ENCODE data around the gene UBE2L5. TPM values are rescaled to one million over a fixed set of nuclear protein-coding genes. Genes with fewer than 3 reads are reported as not detected.
A peak's percentile ranks its signal among the peaks of the same experiment; 100 is the strongest.

Gene UBE2L5
- total and polyA plus RNA-seq, 2 donors (not counting 1 experiment from before 2014, with no cell fraction given), result 0.20 TPM; not detected in 1

DNA sequence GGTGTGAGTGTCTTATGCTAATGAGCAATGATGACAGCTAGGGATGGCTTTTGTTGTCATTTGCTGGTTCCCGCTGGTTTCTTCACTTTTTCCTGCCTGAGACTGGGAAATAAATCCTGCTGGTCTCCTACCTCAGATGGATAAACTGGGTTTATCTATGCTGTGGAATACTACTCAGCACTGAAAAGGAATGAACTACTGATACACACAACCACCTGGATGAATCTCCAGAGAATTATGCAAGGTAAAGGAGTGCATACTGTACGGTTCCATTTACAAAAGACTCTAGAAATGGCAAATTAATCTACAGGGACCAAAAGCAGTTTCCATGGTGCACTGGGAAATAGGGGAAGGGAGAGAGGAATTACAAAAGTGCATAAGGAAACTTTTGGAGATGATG, 41.2 kb upstream of the UBE2L5 start:
- Histone ChIP-seq H3K79me2 (ENCODE audit: control insufficient read depth, insufficient read depth, low read length) (no peaks in the 10 kb centered on the region), H4K20me1 (ENCODE audit: control insufficient read depth, extremely low read depth, insufficient read depth, low read length) (no peaks in the 10 kb centered on the region), H3K4me1 (ENCODE audit: control insufficient read depth, extremely low read depth, insufficient read depth, low read length) (no peaks in the 10 kb centered on the region), H3K27ac (ENCODE audit: insufficient read depth, low read length) (no peak overlapping the region), H3K4me3 (replicated peaks in 1 of 4; ENCODE audit: control extremely low read depth in 1 of 4, insufficient read depth in 1 of 4, low read depth in 3 of 4, low read length in 4 of 4) (no peak overlapping the region), H3K9me3 (ENCODE audit: control insufficient read depth, insufficient read depth, low read depth, low read length) (no peaks in the 10 kb centered on the region), H3K36me3 (ENCODE audit: control insufficient read depth, insufficient read depth, low read length) (no peaks in the 10 kb centered on the region), H3K4me2 (ENCODE audit: extremely low read depth, insufficient read depth, low read length) (no peak overlapping the region), H2AFZ (ENCODE audit: low read length) (no peak overlapping the region), H3K27me3 (ENCODE audit: control insufficient read depth, insufficient read depth, low read length) (peaks cover 2% of the 10 kb centered on the region), H3K9ac (ENCODE audit: insufficient read depth, low read length) (no peak overlapping the region)
- TF ChIP-seq, protein P1, sequence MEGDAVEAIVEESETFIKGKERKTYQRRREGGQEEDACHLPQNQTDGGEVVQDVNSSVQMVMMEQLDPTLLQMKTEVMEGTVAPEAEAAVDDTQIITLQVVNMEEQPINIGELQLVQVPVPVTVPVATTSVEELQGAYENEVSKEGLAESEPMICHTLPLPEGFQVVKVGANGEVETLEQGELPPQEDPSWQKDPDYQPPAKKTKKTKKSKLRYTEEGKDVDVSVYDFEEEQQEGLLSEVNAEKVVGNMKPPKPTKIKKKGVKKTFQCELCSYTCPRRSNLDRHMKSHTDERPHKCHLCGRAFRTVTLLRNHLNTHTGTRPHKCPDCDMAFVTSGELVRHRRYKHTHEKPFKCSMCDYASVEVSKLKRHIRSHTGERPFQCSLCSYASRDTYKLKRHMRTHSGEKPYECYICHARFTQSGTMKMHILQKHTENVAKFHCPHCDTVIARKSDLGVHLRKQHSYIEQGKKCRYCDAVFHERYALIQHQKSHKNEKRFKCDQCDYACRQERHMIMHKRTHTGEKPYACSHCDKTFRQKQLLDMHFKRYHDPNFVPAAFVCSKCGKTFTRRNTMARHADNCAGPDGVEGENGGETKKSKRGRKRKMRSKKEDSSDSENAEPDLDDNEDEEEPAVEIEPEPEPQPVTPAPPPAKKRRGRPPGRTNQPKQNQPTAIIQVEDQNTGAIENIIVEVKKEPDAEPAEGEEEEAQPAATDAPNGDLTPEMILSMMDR (conservative IDR thresholded peaks at IDR 0.05 in 1 of 2, IDR thresholded peaks at IDR 0.05 in 1 of 2; ENCODE audit: low read depth in 1 of 2, low read length in 2 of 2), result no peak
- TF ChIP-seq EZH2 (IDR thresholded peaks at IDR 0.05; ENCODE audit: low read length, missing control alignments), result no peak
- DNase-seq (ENCODE audit: low read depth in 2 of 2), result no peak

DNA sequence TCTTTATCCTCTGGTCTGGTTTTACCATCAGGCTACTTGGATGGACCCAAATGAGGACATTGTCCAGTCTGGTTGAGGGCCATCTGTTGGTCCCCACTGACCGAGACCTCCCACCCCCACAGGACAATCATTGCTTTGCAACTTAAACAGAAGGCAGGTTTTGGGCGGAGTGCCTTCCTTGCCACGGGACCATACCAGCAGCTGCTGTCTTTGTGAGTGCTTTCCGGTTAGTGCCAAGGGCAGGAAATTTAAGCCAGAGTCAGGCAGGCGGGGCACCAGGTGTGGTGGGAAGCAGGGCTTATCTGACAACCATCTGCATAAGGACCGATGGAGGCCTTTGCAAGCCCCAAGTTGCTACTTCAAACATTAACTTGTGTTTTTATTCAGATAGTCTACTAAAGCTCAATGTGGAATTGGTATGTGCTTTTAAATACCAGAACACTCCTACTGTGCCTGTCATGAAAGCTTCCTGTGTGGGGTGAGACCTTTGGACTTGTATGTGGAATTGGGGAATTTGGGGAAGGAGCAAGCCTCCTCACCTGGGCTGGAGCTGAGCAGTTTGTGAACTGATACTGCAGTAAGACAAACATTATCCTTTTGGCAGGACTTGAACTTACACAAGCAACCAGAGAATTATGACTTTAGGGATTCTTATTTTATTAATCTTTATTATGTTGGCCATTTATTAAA, 39.3 kb upstream of the UBE2L5 start:
- H2AFZ ChIP-seq (ENCODE audit: low read length), result no peak overlapping the region
- no peaks in the 10 kb centered on the region for H4K20me1 ChIP-seq (ENCODE audit: control insufficient read depth, extremely low read depth, insufficient read depth, low read length)
- no peak overlapping the region for H3K4me3 ChIP-seq (replicated peaks in 1 of 4; ENCODE audit: control extremely low read depth in 1 of 4, insufficient read depth in 1 of 4, low read depth in 3 of 4, low read length in 4 of 4)
- H3K9ac ChIP-seq (ENCODE audit: insufficient read depth, low read length), result no peak overlapping the region
- no peaks in the 10 kb centered on the region for H3K9me3 ChIP-seq (ENCODE audit: control insufficient read depth, insufficient read depth, low read depth, low read length)
- H3K27me3 ChIP-seq (ENCODE audit: control insufficient read depth, insufficient read depth, low read length), result no peaks in the 10 kb centered on the region
- no peak overlapping the region for H3K27ac ChIP-seq (ENCODE audit: insufficient read depth, low read length)
- H3K4me2 ChIP-seq (ENCODE audit: extremely low read depth, insufficient read depth, low read length), result no peak overlapping the region
- TF ChIP-seq, protein P1 (conservative IDR thresholded peaks at IDR 0.05 in 1 of 2, IDR thresholded peaks at IDR 0.05 in 1 of 2; ENCODE audit: low read depth in 1 of 2, low read length in 2 of 2), result no peak
- TF ChIP-seq EZH2 (IDR thresholded peaks at IDR 0.05; ENCODE audit: low read length, missing control alignments), result no peak
- no peaks in the 10 kb centered on the region for H3K79me2 ChIP-seq (ENCODE audit: control insufficient read depth, insufficient read depth, low read length)
- no peaks in the 10 kb centered on the region for H3K4me1 ChIP-seq (ENCODE audit: control insufficient read depth, extremely low read depth, insufficient read depth, low read length)
- no peaks in the 10 kb centered on the region for H3K36me3 ChIP-seq (ENCODE audit: control insufficient read depth, insufficient read depth, low read length)
- no peak for DNase-seq (ENCODE audit: low read depth in 2 of 2)

DNA sequence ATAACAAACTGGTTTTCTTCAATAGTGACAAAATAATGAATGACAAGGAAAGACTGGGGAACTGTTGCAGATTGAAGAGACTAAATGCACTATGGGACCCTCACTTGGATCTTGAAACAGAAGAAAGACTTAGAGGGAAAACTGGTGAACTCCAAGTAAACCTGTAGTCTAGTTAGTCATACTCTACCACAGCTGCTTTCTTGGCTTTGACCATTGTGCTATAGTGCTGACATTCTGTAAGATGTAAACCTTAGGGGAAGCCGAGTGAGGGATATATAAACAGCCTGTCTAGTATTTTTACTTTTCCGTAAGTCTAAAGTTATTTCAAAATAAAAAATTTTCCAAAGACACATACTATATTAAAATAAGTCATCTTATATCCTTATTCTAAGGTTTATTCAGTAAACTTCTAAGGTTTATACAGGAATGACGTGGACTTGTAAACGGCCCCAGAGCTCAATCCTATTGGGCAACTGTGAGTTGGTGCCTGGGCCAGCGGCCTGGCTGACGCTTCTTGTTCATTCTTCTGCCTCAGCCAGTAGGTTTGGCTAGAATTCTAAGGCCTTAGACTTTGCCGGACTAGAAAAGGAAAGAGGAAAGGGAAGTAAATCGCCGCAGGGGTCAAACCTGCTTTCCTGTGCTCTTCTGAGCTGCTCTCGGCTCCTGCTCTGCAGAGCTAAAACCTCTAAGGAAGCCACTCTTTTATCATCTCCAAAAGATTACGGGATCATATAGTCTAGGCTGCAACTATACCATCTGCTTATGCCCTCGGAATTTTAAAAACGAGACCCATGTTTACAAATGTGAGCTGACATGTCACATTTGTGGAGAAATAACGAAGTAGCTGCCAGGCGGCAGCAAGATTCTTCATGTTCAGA, 33.6 kb upstream of the UBE2L5 start:
- H3K27ac ChIP-seq (ENCODE audit: insufficient read depth, low read length), result peak overlapping the region; percentile 66
- no peaks in the 10 kb centered on the region for H3K79me2 ChIP-seq (ENCODE audit: control insufficient read depth, insufficient read depth, low read length)
- peak overlapping the region in 2 of 4 experiments; percentile 12 to 38 for H3K4me3 ChIP-seq (replicated peaks in 1 of 4; ENCODE audit: control extremely low read depth in 1 of 4, insufficient read depth in 1 of 4, low read depth in 3 of 4, low read length in 4 of 4)
- no peaks in the 10 kb centered on the region for H3K36me3 ChIP-seq (ENCODE audit: control insufficient read depth, insufficient read depth, low read length)
- peak overlapping the region; percentile 62 for H2AFZ ChIP-seq (ENCODE audit: low read length)
- H3K4me2 ChIP-seq (ENCODE audit: extremely low read depth, insufficient read depth, low read length), result peak overlapping the region; percentile 75
- DNase-seq (ENCODE audit: low read depth in 2 of 2), result peak in 1 of 2 donors; percentile 75
- no peaks in the 10 kb centered on the region for H3K27me3 ChIP-seq (ENCODE audit: control insufficient read depth, insufficient read depth, low read length)
- H4K20me1 ChIP-seq (ENCODE audit: control insufficient read depth, extremely low read depth, insufficient read depth, low read length), result no peaks in the 10 kb centered on the region
- H3K4me1 ChIP-seq (ENCODE audit: control insufficient read depth, extremely low read depth, insufficient read depth, low read length), result peaks cover 6% of the 10 kb centered on the region
- H3K9ac ChIP-seq (ENCODE audit: insufficient read depth, low read length), result no peak overlapping the region
- no peaks in the 10 kb centered on the region for H3K9me3 ChIP-seq (ENCODE audit: control insufficient read depth, insufficient read depth, low read depth, low read length)
- TF ChIP-seq, protein P1 (conservative IDR thresholded peaks at IDR 0.05 in 1 of 2, IDR thresholded peaks at IDR 0.05 in 1 of 2; ENCODE audit: low read depth in 1 of 2, low read length in 2 of 2), result no peak
- no peak for TF ChIP-seq EZH2 (IDR thresholded peaks at IDR 0.05; ENCODE audit: low read length, missing control alignments)
